Activated CD4-positive, alpha-beta T cell treated with anti-CD3 and anti-CD28 coated beads, Interleukin-2, amount 50 U/mL, for 4 hours (primary cell): ENCODE data around the gene LRFN2.

Experiments used
- DNase-seq, 2 experiments: peaks; one replicate each; pipeline ENCODE4 v3.0.0-alpha.2; 2020

LRFN2 gene

GRCh38 chr6:40585651-40586269 lies 1.4 kb downstream of the LRFN2 start:
- no peak for DNase-seq

GRCh38 chr6:40585223-40585622 lies 1.9 kb downstream of the LRFN2 start:
- DNase-seq, result no peak

- DNase-seq, result no peak
These were observed 2.4 kb downstream of the LRFN2 start for GRCh38 chr6:40584741-40585140.

- DNase-seq, result no peak
These were observed 3.5 kb downstream of the LRFN2 start for GRCh38 chr6:40583709-40584108.

- DNase-seq, result peak in 1 of 2 experiments; percentile 6
These were observed 4.3 kb downstream of the LRFN2 start for GRCh38 chr6:40582892-40583291.

- DNase-seq, result no peak
These were observed 8.1 kb downstream of the LRFN2 start for GRCh38 chr6:40579101-40579500.

GRCh38 chr6:40577672-40578071 lies 9.5 kb downstream of the LRFN2 start:
- DNase-seq, result no peak

GRCh38 chr6:40573221-40573620 lies 13.9 kb downstream of the LRFN2 start:
- no peak for DNase-seq

- no peak for DNase-seq
These were observed 17.8 kb downstream of the LRFN2 start for GRCh38 chr6:40569162-40569910.

GRCh38 chr6:40568062-40568708 lies 19.0 kb downstream of the LRFN2 start:
- no peak for DNase-seq

- no peak for DNase-seq
These were observed 24.1 kb downstream of the LRFN2 start for GRCh38 chr6:40563111-40563510.

- no peak for DNase-seq
These were observed 28.1 kb downstream of the LRFN2 start for GRCh38 chr6:40559056-40559455.

GRCh38 chr6:40558102-40558501 lies 29.1 kb downstream of the LRFN2 start:
- no peak for DNase-seq

- no peak for DNase-seq
These were observed 30.3 kb downstream of the LRFN2 start for GRCh38 chr6:40556881-40557280.

GRCh38 chr6:40556023-40556422 lies 31.1 kb downstream of the LRFN2 start:
- DNase-seq, result no peak

- DNase-seq, result no peak
These were observed 32.1 kb downstream of the LRFN2 start for GRCh38 chr6:40555092-40555491.

GRCh38 chr6:40552941-40553340 lies 34.2 kb downstream of the LRFN2 start:
- DNase-seq, result no peak

- no peak for DNase-seq
These were observed 35.1 kb downstream of the LRFN2 start for GRCh38 chr6:40551966-40552505.

- no peak for DNase-seq
These were observed 36.7 kb downstream of the LRFN2 start for GRCh38 chr6:40550202-40551101.

- DNase-seq, result no peak
These were observed 41.2 kb downstream of the LRFN2 start for GRCh38 chr6:40545954-40546353.

- DNase-seq, result no peak
These were observed 43.4 kb downstream of the LRFN2 start for GRCh38 chr6:40543776-40544175.

- DNase-seq, result no peak
These were observed 44.0 kb downstream of the LRFN2 start for GRCh38 chr6:40543146-40543545.
